KMS-11 (cell line): ENCODE measurements around the gene AGFG2.
"Not testable (repeated sequence)": the region's sequence is repeated elsewhere in the genome, so short reads cannot be mapped to it uniquely, and the experiment has no call there.

Source experiments
- H2AFZ ChIP-seq: fragments of 200-600 bp; sonication (generic); 2 replicates; pipeline ENCODE4 v1.6.1; 2016; ENCODE audit warnings: antibody characterized with exemption, mixed run types, low read depth
- H3K27ac ChIP-seq: fragments of 200-600 bp; sonication (generic); 2 replicates; pipeline ENCODE4 v1.6.1; 2016; ENCODE audit warnings: mild to moderate bottlenecking, mixed run types
- H3K27me3 ChIP-seq: fragments of 200-600 bp; sonication (generic); 2 replicates; pipeline ENCODE4 v1.6.1; 2017; ENCODE audit warnings: mild to moderate bottlenecking, low read depth, mixed run types, moderate library complexity; ENCODE audit not compliant: insufficient read depth
- H3K36me3 ChIP-seq: fragments of 200-600 bp; sonication (generic); 2 replicates; pipeline ENCODE4 v1.6.1; 2017; ENCODE audit warnings: mild to moderate bottlenecking, mixed run types; ENCODE audit not compliant: insufficient read depth
- H3K4me1 ChIP-seq: fragments of 200-600 bp; sonication (generic); 2 replicates; pipeline ENCODE4 v1.6.1; 2016; ENCODE audit warnings: mild to moderate bottlenecking, low read depth, mixed run types; ENCODE audit not compliant: poor library complexity, severe bottlenecking
- H3K4me2 ChIP-seq: fragments of 200-600 bp; sonication (generic); 2 replicates; pipeline ENCODE4 v1.7.0; 2016; ENCODE audit warnings: mild to moderate bottlenecking, mixed run types
- H3K4me3 ChIP-seq: fragments of 200-600 bp; sonication (generic); IDR thresholded peaks from 2 replicates; pipeline ENCODE4 v1.6.1; 2017; ENCODE audit warnings: low read depth, low read length, mixed read lengths; ENCODE audit not compliant: insufficient read depth
- H3K79me2 ChIP-seq: fragments of 200-600 bp; sonication (generic); 2 replicates; pipeline ENCODE4 v1.6.1; 2016; ENCODE audit warnings: low read depth, mixed run types; ENCODE audit not compliant: insufficient read depth
- H3K9ac ChIP-seq: fragments of 200-600 bp; sonication (generic); 2 replicates; pipeline ENCODE4 v1.6.1; 2016; ENCODE audit warnings: mild to moderate bottlenecking, mixed run types
- H4K20me1 ChIP-seq: fragments of 200-600 bp; sonication (generic); 2 replicates; pipeline ENCODE4 v1.6.1; 2016; ENCODE audit warnings: mild to moderate bottlenecking, mixed run types; ENCODE audit not compliant: insufficient read depth
- TF ChIP-seq, protein P1 (sequence below): fragments of 200-600 bp; sonication (generic); conservative IDR thresholded peaks from 2 replicates; pipeline ENCODE4 v1.6.1; 2017; ENCODE audit warnings: low read depth, mild to moderate bottlenecking, antibody characterized with exemption, low read length, moderate library complexity, mixed read lengths

AGFG2 gene

DNA sequence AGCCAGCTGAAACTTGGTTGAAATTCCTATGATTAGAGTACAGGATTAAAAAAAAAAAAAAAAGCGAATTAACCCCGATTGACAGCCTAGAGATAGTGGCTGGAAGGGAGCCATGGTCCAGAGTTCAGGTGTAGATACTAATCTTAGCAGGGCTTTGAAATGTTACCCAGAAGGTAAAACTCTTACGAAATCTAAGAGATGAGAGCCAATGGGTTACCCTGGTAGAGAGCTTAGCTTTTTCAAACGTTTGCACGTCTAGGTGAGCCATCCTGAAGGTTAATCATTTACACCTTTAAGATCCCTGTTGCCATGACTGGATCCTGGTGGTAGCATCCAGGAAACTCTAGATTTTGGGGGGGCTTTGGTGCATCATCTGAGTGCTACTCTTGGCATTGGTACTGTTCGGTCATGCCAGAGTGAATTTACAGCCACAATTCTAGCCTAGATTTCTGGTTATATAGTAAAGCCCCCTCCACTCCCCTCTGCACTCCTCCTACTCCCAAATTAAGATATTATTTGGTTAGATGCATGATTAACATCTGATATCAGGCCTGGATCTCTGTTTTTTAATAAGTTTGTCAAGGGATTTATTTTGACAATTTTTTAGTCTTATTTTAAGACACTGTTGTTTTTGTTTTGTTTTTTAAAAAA, 1.2 kb downstream of the AGFG2 start:
- no peaks in the 10 kb centered on the region for H3K36me3 ChIP-seq
- TF ChIP-seq, protein P1, sequence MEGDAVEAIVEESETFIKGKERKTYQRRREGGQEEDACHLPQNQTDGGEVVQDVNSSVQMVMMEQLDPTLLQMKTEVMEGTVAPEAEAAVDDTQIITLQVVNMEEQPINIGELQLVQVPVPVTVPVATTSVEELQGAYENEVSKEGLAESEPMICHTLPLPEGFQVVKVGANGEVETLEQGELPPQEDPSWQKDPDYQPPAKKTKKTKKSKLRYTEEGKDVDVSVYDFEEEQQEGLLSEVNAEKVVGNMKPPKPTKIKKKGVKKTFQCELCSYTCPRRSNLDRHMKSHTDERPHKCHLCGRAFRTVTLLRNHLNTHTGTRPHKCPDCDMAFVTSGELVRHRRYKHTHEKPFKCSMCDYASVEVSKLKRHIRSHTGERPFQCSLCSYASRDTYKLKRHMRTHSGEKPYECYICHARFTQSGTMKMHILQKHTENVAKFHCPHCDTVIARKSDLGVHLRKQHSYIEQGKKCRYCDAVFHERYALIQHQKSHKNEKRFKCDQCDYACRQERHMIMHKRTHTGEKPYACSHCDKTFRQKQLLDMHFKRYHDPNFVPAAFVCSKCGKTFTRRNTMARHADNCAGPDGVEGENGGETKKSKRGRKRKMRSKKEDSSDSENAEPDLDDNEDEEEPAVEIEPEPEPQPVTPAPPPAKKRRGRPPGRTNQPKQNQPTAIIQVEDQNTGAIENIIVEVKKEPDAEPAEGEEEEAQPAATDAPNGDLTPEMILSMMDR = no peak
- no peaks in the 10 kb centered on the region for H3K79me2 ChIP-seq
- H3K4me3 ChIP-seq = no peak overlapping the region
- H3K27ac ChIP-seq = no peak overlapping the region
- no peaks in the 10 kb centered on the region for H3K27me3 ChIP-seq
- H3K4me1 ChIP-seq = peaks cover 17% of the 10 kb centered on the region
- H3K9ac ChIP-seq = no peak overlapping the region
- peak overlapping the region; percentile 18; the same call in 1 of the 2 replicates for H2AFZ ChIP-seq
- H4K20me1 ChIP-seq = no peaks in the 10 kb centered on the region
- H3K4me2 ChIP-seq = peak overlapping the region; percentile 70

DNA sequence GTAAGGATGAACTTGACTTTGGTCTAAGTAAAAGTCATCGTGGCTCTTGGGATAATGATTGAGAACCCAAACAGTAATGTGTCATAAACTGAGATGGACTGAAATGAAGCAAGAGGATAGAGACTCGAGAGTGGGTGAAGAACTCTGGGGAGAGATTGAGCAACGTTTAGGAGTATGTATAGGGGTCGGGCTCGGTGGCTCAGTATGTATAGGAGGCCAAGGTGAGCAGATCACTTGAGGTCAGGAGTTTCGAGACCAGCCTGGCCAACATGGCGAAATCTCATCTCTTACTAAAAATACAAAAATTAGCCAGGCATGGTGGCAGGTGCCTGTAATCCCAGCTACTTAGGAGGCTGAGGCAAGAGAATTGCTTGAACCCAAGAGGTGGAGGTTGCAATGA, 2.3 kb downstream of the AGFG2 start:
- H3K4me1 ChIP-seq = peaks cover 28% of the 10 kb centered on the region
- H4K20me1 ChIP-seq, H3K4me2 ChIP-seq, H3K79me2 ChIP-seq, H3K36me3 ChIP-seq, H3K4me3 ChIP-seq, H3K27ac ChIP-seq, H3K27me3 ChIP-seq, H3K9ac ChIP-seq, H2AFZ ChIP-seq: not testable (repeated sequence)

DNA sequence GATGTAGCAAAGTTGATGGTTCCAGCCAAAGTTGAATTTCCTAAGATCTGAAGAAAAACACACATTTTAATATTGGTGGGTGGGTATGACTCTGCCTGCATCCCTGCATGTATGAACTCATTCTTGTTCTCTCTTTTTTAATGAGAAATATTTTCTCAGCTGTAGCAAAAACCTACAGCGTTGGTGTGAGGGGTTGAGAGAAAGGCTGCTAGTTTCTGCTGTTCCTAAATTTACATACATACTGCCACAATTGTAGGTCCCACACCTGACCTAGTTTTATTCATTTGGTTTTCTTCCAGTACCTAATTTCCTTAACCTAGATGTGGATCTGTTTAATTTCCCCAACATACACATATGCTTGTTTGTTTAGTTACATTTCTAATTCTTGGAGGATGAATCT, 4.6 kb downstream of the AGFG2 start:
- H4K20me1 ChIP-seq = no peaks in the 10 kb centered on the region
- no peaks in the 10 kb centered on the region for H3K27me3 ChIP-seq
- no peak overlapping the region for H3K27ac ChIP-seq
- peaks cover 26% of the 10 kb centered on the region for H3K4me1 ChIP-seq
- H3K4me2 ChIP-seq = no peak overlapping the region
- H3K9ac ChIP-seq = no peak overlapping the region
- no peaks in the 10 kb centered on the region for H3K79me2 ChIP-seq
- no peaks in the 10 kb centered on the region for H3K36me3 ChIP-seq
- no peak overlapping the region for H3K4me3 ChIP-seq
- TF ChIP-seq, protein P1 = no peak
- H2AFZ ChIP-seq = no peak overlapping the region

DNA sequence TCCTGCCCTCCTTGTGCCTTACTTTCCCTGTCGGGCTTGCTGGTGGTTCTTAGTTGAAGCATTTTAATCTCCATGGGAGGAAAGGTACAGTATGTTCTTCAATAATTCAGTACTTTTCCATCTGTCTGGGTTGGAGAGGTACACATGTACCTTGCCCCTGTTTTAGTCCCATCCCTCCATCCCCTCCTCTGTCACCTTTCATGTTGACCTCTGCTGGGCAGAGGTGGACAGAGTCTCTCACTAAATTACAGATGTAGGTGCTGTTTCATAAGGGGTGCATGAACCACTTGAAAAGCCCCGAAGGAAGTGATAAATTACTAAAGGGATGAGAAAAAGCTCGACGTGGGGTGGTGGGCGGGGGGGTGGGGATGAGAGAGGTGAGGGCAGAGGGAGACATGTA, 5.4 kb downstream of the AGFG2 start:
- Histone ChIP-seq H3K27ac (no peak overlapping the region), H3K36me3 (no peaks in the 10 kb centered on the region), H3K4me1 (peaks cover 26% of the 10 kb centered on the region), H3K4me3 (no peak overlapping the region), H3K27me3 (no peaks in the 10 kb centered on the region), H3K4me2 (no peak overlapping the region), H2AFZ (no peak overlapping the region), H4K20me1 (no peaks in the 10 kb centered on the region), H3K79me2 (no peaks in the 10 kb centered on the region), H3K9ac (no peak overlapping the region)
- TF ChIP-seq, protein P1 = no peak

DNA sequence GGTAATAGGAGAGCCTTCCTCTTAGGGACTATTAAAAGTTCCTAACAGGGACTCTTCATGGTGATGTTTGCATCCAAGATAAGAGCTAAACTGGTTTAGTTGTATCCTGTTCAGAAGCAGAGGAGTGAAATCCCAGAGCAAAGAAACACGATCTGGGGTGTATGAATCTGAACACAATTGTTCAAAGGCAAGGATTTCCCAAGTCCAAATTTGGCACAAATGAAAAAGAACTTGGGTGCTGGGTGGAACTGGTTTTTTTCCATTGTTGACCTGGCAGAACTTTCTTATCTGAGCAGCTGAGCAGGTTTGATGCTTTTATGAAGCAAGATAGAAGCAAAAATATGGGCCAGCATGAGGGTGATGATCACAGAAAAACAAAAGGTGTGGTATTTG, 6.0 kb downstream of the AGFG2 start:
- no peaks in the 10 kb centered on the region for H3K27me3 ChIP-seq
- no peaks in the 10 kb centered on the region for H4K20me1 ChIP-seq
- no peak overlapping the region for H3K27ac ChIP-seq
- no peak overlapping the region for H3K4me2 ChIP-seq
- TF ChIP-seq, protein P1 = no peak
- no peaks in the 10 kb centered on the region for H3K79me2 ChIP-seq
- H3K9ac ChIP-seq = no peak overlapping the region
- no peak overlapping the region for H2AFZ ChIP-seq
- no peaks in the 10 kb centered on the region for H3K36me3 ChIP-seq
- peaks cover 23% of the 10 kb centered on the region for H3K4me1 ChIP-seq
- no peak overlapping the region for H3K4me3 ChIP-seq
